Smooth muscle cell (in vitro differentiated cells): ENCODE data around the gene SLC27A1. TPM values are rescaled to one million over a fixed set of nuclear protein-coding genes. Genes with fewer than 3 reads are reported as not detected.

ENCODE experiments used
- DNase-seq: peaks from one replicate; lab custom pipeline; 2025; ENCODE audit not compliant: unreplicated experiment; lab: John Stamatoyannopoulos, UW
- H2AFZ ChIP-seq: fragments of 200-600 bp; sonication (generic); 2 replicates; pipeline ENCODE4 v1.6.0; 2016; ENCODE audit warnings: antibody characterized with exemption, low read depth, mild to moderate bottlenecking
- H3F3A ChIP-seq: fragments of 200-600 bp; sonication (generic); 2 replicates; pipeline ENCODE4 v1.6.0; 2017; ENCODE audit warnings: antibody characterized with exemption, low read depth
- H3K27ac ChIP-seq: fragments of 200-600 bp; sonication (generic); 2 replicates; pipeline ENCODE4 v1.5.1; 2016; ENCODE audit warnings: low read depth, mild to moderate bottlenecking
- H3K27me3 ChIP-seq: fragments of 200-600 bp; sonication (generic); 2 replicates; pipeline ENCODE4 v1.6.1; 2016; ENCODE audit warnings: low read depth, mild to moderate bottlenecking
- H3K36me3 ChIP-seq: fragments of 200-600 bp; sonication (generic); 2 replicates; pipeline ENCODE4 v1.5.1; 2016; ENCODE audit warnings: low read depth
- H3K4me1 ChIP-seq: fragments of 200-600 bp; sonication (generic); 2 replicates; pipeline ENCODE4 v1.5.1; 2016; ENCODE audit warnings: low read depth
- H3K4me2 ChIP-seq: fragments of 200-600 bp; sonication (generic); 2 replicates; pipeline ENCODE4 v1.6.0; 2016; ENCODE audit warnings: mild to moderate bottlenecking
- H3K4me3 ChIP-seq: fragments of 200-600 bp; sonication (generic); 2 replicates; pipeline ENCODE4 v1.5.1; 2016; ENCODE audit warnings: mild to moderate bottlenecking
- H3K79me2 ChIP-seq: fragments of 200-600 bp; sonication (generic); 2 replicates; pipeline ENCODE4 v1.6.0; 2016; ENCODE audit warnings: low read depth, mild to moderate bottlenecking
- H3K9ac ChIP-seq: fragments of 200-600 bp; sonication (generic); 2 replicates; pipeline ENCODE4 v1.6.0; 2016; ENCODE audit warnings: low read depth
- H3K9me3 ChIP-seq: fragments of 200-600 bp; sonication (generic); replicated peaks from 2 replicates; pipeline ENCODE4 v1.5.1; 2016; ENCODE audit warnings: low read depth
- H4K20me1 ChIP-seq: fragments of 200-600 bp; sonication (generic); 2 replicates; pipeline ENCODE4 v1.6.0; 2016; ENCODE audit warnings: low read depth
- CTCF ChIP-seq: fragments of 200-600 bp; sonication (generic); IDR thresholded peaks from 2 replicates; pipeline ENCODE4 v1.5.1; 2017; ENCODE audit warnings: borderline replicate concordance, mild to moderate bottlenecking, antibody characterized with exemption; ENCODE audit not compliant: insufficient read depth, poor library complexity, severe bottlenecking
- WGBS: methylation state at CpG from one replicate; pipeline ENCODE4 v1.1.7; 2016; ENCODE audit warnings: low lambda C conversion rate; 5-methylcytosine and 5-hydroxymethylcytosine counted together
- polyA plus RNA-seq: library from polyadenylated mRNA; unstranded; fragments of >200 nt; fragmentation: Nextera tagmentation; extraction: Ambion mirVana; gene quantifications from 2 replicates; pipeline ENCODE4 v1.2.1, GENCODE V29; 2016
- total RNA-seq: library from RNA; depleted of rRNA; stranded (reverse); fragments of >200 nt; gene quantifications from 2 replicates; pipeline ENCODE4 v1.2.3, GENCODE V29; 2014

SLC27A1 gene
- total and polyA plus RNA-seq, 2 experiments from 2014 or later: 9.7 to 11.5 TPM

GRCh38 chr19:17455308-17456123 is 14.8 kb upstream of the SLC27A1 start:
- no peaks in the 10 kb centered on the region for H3K36me3 ChIP-seq
- WGBS: 36% methylated on average over 40 of the region's 58 CpGs

GRCh38 chr19:17456127-17456526 is 14.2 kb upstream of the SLC27A1 start:
- no peaks in the 10 kb centered on the region for H3K4me1 ChIP-seq
- no peak overlapping the region for H2AFZ ChIP-seq
- H3K27ac ChIP-seq: no peak overlapping the region
- H4K20me1 ChIP-seq: no peaks in the 10 kb centered on the region
- DNase-seq: no peak
- H3K9ac ChIP-seq: no peak overlapping the region
- no peak overlapping the region for H3K4me2 ChIP-seq
- WGBS: 75% methylated on average over 11 of the region's 11 CpGs
- no peaks in the 10 kb centered on the region for H3F3A ChIP-seq
- no peaks in the 10 kb centered on the region for H3K9me3 ChIP-seq
- H3K79me2 ChIP-seq: no peaks in the 10 kb centered on the region
- no peak overlapping the region for H3K4me3 ChIP-seq
- TF ChIP-seq CTCF: no peak
- peaks cover 48% of the 10 kb centered on the region for H3K27me3 ChIP-seq
- no peaks in the 10 kb centered on the region for H3K36me3 ChIP-seq

More at GRCh38 chr19:17455308-17456123, 14.8 kb upstream of the SLC27A1 start:
- no peaks in the 10 kb centered on the region for H3F3A ChIP-seq
- no peak overlapping the region for H3K9ac ChIP-seq
- H3K4me2 ChIP-seq: no peak overlapping the region
- H3K79me2 ChIP-seq: no peaks in the 10 kb centered on the region
- H3K4me1 ChIP-seq: no peaks in the 10 kb centered on the region
- H4K20me1 ChIP-seq: no peaks in the 10 kb centered on the region
- peaks cover 48% of the 10 kb centered on the region for H3K27me3 ChIP-seq
- no peaks in the 10 kb centered on the region for H3K9me3 ChIP-seq
- no peak overlapping the region for H2AFZ ChIP-seq
- H3K4me3 ChIP-seq: no peak overlapping the region
- H3K27ac ChIP-seq: no peak overlapping the region
- DNase-seq: no peak
- no peak for TF ChIP-seq CTCF

GRCh38 chr19:17457616-17458015 is 12.7 kb upstream of the SLC27A1 start:
- H3K9me3 ChIP-seq: no peaks in the 10 kb centered on the region
- H3K79me2 ChIP-seq: no peaks in the 10 kb centered on the region
- no peak overlapping the region for H3K4me3 ChIP-seq
- H3F3A ChIP-seq: no peaks in the 10 kb centered on the region
- no peak overlapping the region for H3K9ac ChIP-seq
- H3K27ac ChIP-seq: no peak overlapping the region
- no peaks in the 10 kb centered on the region for H4K20me1 ChIP-seq
- H3K36me3 ChIP-seq: no peaks in the 10 kb centered on the region
- no peak overlapping the region for H2AFZ ChIP-seq
- no peak for TF ChIP-seq CTCF
- no peak overlapping the region for H3K4me2 ChIP-seq
- WGBS: 52% methylated on average over 6 of the region's 6 CpGs
- peaks cover 48% of the 10 kb centered on the region for H3K27me3 ChIP-seq
- no peak for DNase-seq
- H3K4me1 ChIP-seq: no peaks in the 10 kb centered on the region

GRCh38 chr19:17458970-17459369 is 11.4 kb upstream of the SLC27A1 start:
- no peaks in the 10 kb centered on the region for H3K4me1 ChIP-seq
- H2AFZ ChIP-seq: no peak overlapping the region
- no peaks in the 10 kb centered on the region for H4K20me1 ChIP-seq
- no peaks in the 10 kb centered on the region for H3K9me3 ChIP-seq
- no peak overlapping the region for H3K4me3 ChIP-seq
- 83% methylated on average over 3 of the region's 3 CpGs for WGBS
- H3K79me2 ChIP-seq: no peaks in the 10 kb centered on the region
- no peaks in the 10 kb centered on the region for H3K36me3 ChIP-seq
- no peak for TF ChIP-seq CTCF
- H3K27ac ChIP-seq: no peak overlapping the region
- H3F3A ChIP-seq: no peaks in the 10 kb centered on the region
- H3K4me2 ChIP-seq: no peak overlapping the region
- H3K27me3 ChIP-seq: peaks cover 40% of the 10 kb centered on the region
- no peak for DNase-seq
- H3K9ac ChIP-seq: no peak overlapping the region
